ENCODE data around the gene SPG7.

The SPG7 gene

DNA sequence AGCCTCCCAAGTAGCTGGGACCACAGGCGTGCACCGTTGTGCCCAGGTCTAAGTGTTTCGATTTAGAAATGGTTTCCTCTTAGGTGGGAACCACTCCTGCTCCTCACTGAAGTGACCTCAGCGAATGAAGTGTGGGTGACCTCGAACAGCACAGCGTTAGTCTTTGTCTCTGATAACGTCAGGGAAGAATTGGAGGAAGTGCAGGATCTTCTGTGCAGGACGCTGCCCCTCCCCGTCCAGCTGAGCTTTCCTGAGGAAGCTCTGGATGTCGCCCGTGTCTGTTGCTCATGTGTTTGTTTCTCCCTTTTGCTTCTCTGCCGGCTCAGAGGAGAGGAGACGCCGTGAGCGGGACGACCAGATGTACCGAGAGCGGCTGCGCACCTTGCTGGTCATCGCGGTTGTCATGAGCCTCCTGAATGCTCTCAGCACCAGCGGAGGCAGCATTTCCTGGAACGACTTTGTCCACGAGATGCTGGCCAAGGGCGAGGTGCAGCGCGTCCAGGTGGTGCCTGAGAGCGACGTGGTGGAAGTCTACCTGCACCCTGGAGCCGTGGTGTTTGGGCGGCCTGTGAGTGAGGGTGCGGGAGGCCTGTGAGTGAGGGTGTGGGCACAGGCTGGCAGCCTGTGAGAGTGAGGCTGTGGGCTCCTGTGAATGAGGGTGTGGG, 15.6 kb downstream of the SPG7 start:
- no peak overlapping the region for H3K9ac ChIP-seq (ENCODE audit: low read length)
- no peak overlapping the region for H3K27ac ChIP-seq (ENCODE audit: low read depth, low read length)
- no peak overlapping the region for H3K4me3 ChIP-seq (ENCODE audit: low read depth in 1 of 2, low read length in 2 of 2)
- H3K27me3 ChIP-seq (ENCODE audit: control insufficient read depth in 1 of 2, insufficient read depth in 2 of 2, low read length in 2 of 2), result no peaks in the 10 kb centered on the region
- H3K36me3 ChIP-seq (ENCODE audit: insufficient read depth, low read length), result peaks cover 66% of the 10 kb centered on the region
- no peaks in the 10 kb centered on the region for H3K9me3 ChIP-seq (ENCODE audit: low read length)
- H3K4me1 ChIP-seq (ENCODE audit: insufficient read depth, low read length), result no peaks in the 10 kb centered on the region

DNA sequence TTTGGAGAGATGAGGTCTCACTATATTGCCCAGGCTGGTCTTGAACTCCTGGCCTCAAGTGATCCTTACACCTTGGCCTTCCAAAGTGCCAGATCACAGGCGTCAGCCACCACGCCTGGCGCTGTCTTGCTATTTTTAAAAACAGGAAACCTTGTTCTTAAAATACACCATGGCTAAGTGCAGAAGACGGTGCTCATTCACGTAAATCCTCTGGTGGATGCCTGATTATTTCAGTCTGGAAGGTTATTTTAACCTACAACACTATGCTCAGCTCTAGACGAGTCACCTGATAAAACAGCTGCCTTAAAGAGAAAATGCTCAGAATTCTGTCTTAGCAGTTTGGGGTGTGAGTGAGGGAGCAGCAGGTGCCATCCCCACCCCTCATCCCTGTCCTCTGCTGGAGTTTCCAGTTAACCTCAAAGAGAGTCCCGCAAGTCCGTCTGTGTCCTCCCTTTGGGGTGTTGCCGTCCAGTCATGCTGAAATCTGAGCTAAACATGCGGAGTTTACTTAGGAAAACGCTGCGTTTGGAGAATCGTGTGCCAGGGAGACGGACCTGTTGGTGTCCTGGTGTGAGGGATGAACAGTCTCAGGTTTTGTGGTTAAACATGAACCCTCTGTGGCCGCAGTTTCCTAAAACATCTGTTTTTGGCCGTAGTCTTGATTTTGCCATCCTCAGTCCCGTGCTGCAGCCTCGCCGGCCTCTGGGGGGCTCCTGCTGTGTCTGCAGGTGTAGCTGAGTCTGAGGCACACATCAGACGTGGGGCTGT, 17.1 kb downstream of the SPG7 start:
- H3K9me3 ChIP-seq (ENCODE audit: low read length), result no peaks in the 10 kb centered on the region
- no peak overlapping the region for H3K27ac ChIP-seq (ENCODE audit: low read depth, low read length)
- no peaks in the 10 kb centered on the region for H3K4me1 ChIP-seq (ENCODE audit: insufficient read depth, low read length)
- peaks cover 77% of the 10 kb centered on the region for H3K36me3 ChIP-seq (ENCODE audit: insufficient read depth, low read length)
- H3K27me3 ChIP-seq (ENCODE audit: control insufficient read depth in 1 of 2, insufficient read depth in 2 of 2, low read length in 2 of 2), result no peaks in the 10 kb centered on the region
- H3K4me3 ChIP-seq (ENCODE audit: low read depth in 1 of 2, low read length in 2 of 2), result no peak overlapping the region
- no peak overlapping the region for H3K9ac ChIP-seq (ENCODE audit: low read length)

DNA sequence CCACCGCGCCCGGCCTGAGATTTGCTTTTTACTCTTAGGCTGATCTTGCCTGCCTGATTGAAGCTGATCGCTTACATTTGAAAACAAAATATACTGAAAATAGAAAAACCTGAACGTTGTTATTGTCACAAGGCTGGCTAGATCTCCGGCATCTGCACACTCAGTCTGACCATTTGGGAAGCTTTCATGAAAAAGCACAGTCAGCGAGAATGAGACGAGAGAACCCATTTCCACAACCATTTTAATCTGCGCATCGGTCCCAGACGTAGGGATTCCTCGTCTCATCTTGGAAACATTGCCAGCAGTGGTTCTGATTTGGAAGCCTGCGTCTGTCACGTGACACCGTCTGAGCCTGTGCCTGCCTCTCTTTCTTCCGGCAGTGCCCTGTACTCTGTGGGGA, 20.9 kb downstream of the SPG7 start:
- Histone ChIP-seq H3K4me1 (ENCODE audit: insufficient read depth, low read length) (no peaks in the 10 kb centered on the region), H3K4me3 (ENCODE audit: low read depth in 1 of 2, low read length in 2 of 2) (no peak overlapping the region), H3K9me3 (ENCODE audit: low read length) (no peaks in the 10 kb centered on the region), H3K36me3 (ENCODE audit: insufficient read depth, low read length) (peaks cover 69% of the 10 kb centered on the region), H3K27ac (ENCODE audit: low read depth, low read length) (no peak overlapping the region), H3K9ac (ENCODE audit: low read length) (no peak overlapping the region), H3K27me3 (ENCODE audit: control insufficient read depth in 1 of 2, insufficient read depth in 2 of 2, low read length in 2 of 2) (no peaks in the 10 kb centered on the region)

- Histone ChIP-seq H3K4me3 (ENCODE audit: low read depth in 1 of 2, low read length in 2 of 2) (no peak overlapping the region), H3K9me3 (ENCODE audit: low read length) (no peaks in the 10 kb centered on the region), H3K27me3 (ENCODE audit: control insufficient read depth in 1 of 2, insufficient read depth in 2 of 2, low read length in 2 of 2) (no peaks in the 10 kb centered on the region), H3K27ac (ENCODE audit: low read depth, low read length) (no peak overlapping the region), H3K9ac (ENCODE audit: low read length) (no peak overlapping the region), H3K36me3 (ENCODE audit: insufficient read depth, low read length) (peaks cover 69% of the 10 kb centered on the region), H3K4me1 (ENCODE audit: insufficient read depth, low read length) (no peaks in the 10 kb centered on the region)
Observed at GRCh38 chr16:89530401-89531381, 22.5 kb downstream of the SPG7 start.

- Histone ChIP-seq H3K4me3 (ENCODE audit: low read depth in 1 of 2, low read length in 2 of 2) (no peak overlapping the region), H3K27me3 (ENCODE audit: control insufficient read depth in 1 of 2, insufficient read depth in 2 of 2, low read length in 2 of 2) (no peaks in the 10 kb centered on the region), H3K27ac (ENCODE audit: low read depth, low read length) (no peak overlapping the region), H3K4me1 (ENCODE audit: insufficient read depth, low read length) (no peaks in the 10 kb centered on the region), H3K9ac (ENCODE audit: low read length) (no peak overlapping the region), H3K36me3 (ENCODE audit: insufficient read depth, low read length) (peaks cover 57% of the 10 kb centered on the region), H3K9me3 (ENCODE audit: low read length) (no peaks in the 10 kb centered on the region)
Observed at GRCh38 chr16:89531821-89532526, 23.8 kb downstream of the SPG7 start.

DNA sequence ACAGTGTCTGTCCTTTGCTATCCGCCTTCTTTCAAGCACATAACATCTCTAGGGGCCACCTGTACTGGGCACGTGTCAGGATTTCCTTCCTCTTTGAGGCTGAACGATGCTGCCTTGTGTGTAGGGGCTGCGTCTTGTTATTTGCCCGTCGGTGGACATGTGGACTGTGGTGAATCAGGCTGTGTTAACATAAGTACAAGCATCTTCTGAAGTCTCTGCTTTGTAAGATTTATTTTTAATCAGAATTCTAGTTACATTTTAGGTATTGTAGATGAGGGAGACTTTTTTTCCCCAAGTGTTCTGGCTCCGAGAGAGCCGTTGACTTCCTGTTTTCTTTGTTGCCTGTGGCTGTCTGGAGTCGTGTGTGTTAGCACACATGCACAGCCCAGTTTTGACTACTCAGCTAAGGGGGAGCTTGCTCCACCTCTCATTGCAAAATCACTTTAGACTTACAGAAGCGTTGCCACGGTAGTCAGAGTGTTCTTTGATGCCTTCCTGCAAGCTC, 26.1 kb downstream of the SPG7 start:
- H3K9me3 ChIP-seq (ENCODE audit: low read length), result no peaks in the 10 kb centered on the region
- H3K27me3 ChIP-seq (ENCODE audit: control insufficient read depth in 1 of 2, insufficient read depth in 2 of 2, low read length in 2 of 2), result no peaks in the 10 kb centered on the region
- H3K4me1 ChIP-seq (ENCODE audit: insufficient read depth, low read length), result no peaks in the 10 kb centered on the region
- H3K27ac ChIP-seq (ENCODE audit: low read depth, low read length), result no peak overlapping the region
- H3K4me3 ChIP-seq (ENCODE audit: low read depth in 1 of 2, low read length in 2 of 2), result no peak overlapping the region
- H3K9ac ChIP-seq (ENCODE audit: low read length), result no peak overlapping the region
- H3K36me3 ChIP-seq (ENCODE audit: insufficient read depth, low read length), result peaks cover 57% of the 10 kb centered on the region

DNA sequence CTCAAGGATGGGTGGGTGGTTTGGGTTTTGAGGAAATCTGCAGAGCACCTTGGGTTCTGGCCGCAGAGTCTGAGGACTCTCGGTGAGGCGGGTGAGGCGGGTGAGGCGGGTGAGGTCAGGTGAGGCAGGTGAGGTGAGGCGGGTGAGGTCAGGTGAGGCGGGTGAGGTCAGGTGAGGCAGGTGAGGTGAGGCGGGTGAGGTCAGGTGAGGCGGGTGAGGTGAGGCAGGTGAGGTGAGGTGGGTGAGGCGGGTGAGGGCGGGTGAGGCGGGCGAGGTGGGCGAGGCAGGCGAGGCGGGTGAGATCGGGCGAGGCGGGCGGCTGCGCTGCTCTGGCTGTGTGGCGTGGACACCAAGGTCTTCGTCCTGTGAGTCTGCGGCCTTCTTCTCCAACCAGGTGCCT, 28.2 kb downstream of the SPG7 start:
- Histone ChIP-seq H3K36me3 (ENCODE audit: insufficient read depth, low read length) (peaks cover 49% of the 10 kb centered on the region), H3K27me3 (ENCODE audit: control insufficient read depth in 1 of 2, insufficient read depth in 2 of 2, low read length in 2 of 2) (no peaks in the 10 kb centered on the region), H3K27ac (ENCODE audit: low read depth, low read length) (no peak overlapping the region), H3K4me3 (ENCODE audit: low read depth in 1 of 2, low read length in 2 of 2) (no peak overlapping the region), H3K9me3 (ENCODE audit: low read length) (no peaks in the 10 kb centered on the region), H3K4me1 (ENCODE audit: insufficient read depth, low read length) (no peaks in the 10 kb centered on the region), H3K9ac (ENCODE audit: low read length) (no peak overlapping the region)

GRCh38 chr16:89536886-89537548, 28.8 kb downstream of the SPG7 start:
- Histone ChIP-seq H3K4me1 (ENCODE audit: insufficient read depth, low read length) (no peaks in the 10 kb centered on the region), H3K9ac (ENCODE audit: low read length) (no peak overlapping the region), H3K27ac (ENCODE audit: low read depth, low read length) (no peak overlapping the region), H3K27me3 (ENCODE audit: control insufficient read depth in 1 of 2, insufficient read depth in 2 of 2, low read length in 2 of 2) (no peaks in the 10 kb centered on the region), H3K36me3 (ENCODE audit: insufficient read depth, low read length) (peaks cover 51% of the 10 kb centered on the region), H3K4me3 (ENCODE audit: low read depth in 1 of 2, low read length in 2 of 2) (no peak overlapping the region), H3K9me3 (ENCODE audit: low read length) (no peaks in the 10 kb centered on the region)

- Histone ChIP-seq H3K27ac (ENCODE audit: low read depth, low read length) (no peak overlapping the region), H3K4me1 (ENCODE audit: insufficient read depth, low read length) (no peaks in the 10 kb centered on the region), H3K27me3 (ENCODE audit: control insufficient read depth in 1 of 2, insufficient read depth in 2 of 2, low read length in 2 of 2) (no peaks in the 10 kb centered on the region), H3K4me3 (ENCODE audit: low read depth in 1 of 2, low read length in 2 of 2) (no peak overlapping the region), H3K36me3 (ENCODE audit: insufficient read depth, low read length) (peaks cover 45% of the 10 kb centered on the region), H3K9ac (ENCODE audit: low read length) (no peak overlapping the region), H3K9me3 (ENCODE audit: low read length) (no peaks in the 10 kb centered on the region)
Observed at GRCh38 chr16:89537549-89537925, 29.3 kb downstream of the SPG7 start.

DNA sequence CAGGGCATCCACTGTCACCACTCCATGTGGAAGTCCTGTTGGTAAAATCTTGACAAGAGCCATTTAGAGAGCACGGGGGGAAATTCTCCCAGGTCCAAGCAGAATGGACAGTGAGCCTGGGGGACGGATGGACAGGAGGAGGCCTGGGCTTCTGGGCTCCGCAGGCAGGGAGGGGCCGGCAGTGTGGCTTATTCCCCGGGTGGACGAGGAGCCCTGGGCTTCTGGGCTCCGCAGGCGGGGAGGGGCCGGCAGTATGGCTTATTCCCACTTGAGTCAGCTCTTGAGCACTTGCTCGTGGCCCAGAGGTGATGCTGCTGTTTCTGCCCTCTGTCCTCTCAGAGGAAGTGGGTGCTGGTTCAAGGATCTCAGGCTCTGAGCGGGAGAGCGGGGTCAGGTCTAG, 30.1 kb downstream of the SPG7 start:
- Histone ChIP-seq H3K27ac (ENCODE audit: low read depth, low read length) (no peak overlapping the region), H3K4me1 (ENCODE audit: insufficient read depth, low read length) (no peaks in the 10 kb centered on the region), H3K27me3 (ENCODE audit: control insufficient read depth in 1 of 2, insufficient read depth in 2 of 2, low read length in 2 of 2) (no peaks in the 10 kb centered on the region), H3K9me3 (ENCODE audit: low read length) (no peaks in the 10 kb centered on the region), H3K36me3 (ENCODE audit: insufficient read depth, low read length) (peaks cover 43% of the 10 kb centered on the region), H3K9ac (ENCODE audit: low read length) (no peak overlapping the region), H3K4me3 (ENCODE audit: low read depth in 1 of 2, low read length in 2 of 2) (no peak overlapping the region)

All from muscle layer of colon (tissue), 2 donors.